ENCODE results near the gene FKBP1A. TPM values are rescaled to one million over a fixed set of nuclear protein-coding genes. Genes with fewer than 3 reads are reported as not detected.

FKBP1A gene
- total and polyA plus RNA-seq, 10 of the 15 experiments (the other 5 are each of a cell fraction or from before 2014, with no cell fraction given), result 103 to 687 (median 254) TPM

DNA sequence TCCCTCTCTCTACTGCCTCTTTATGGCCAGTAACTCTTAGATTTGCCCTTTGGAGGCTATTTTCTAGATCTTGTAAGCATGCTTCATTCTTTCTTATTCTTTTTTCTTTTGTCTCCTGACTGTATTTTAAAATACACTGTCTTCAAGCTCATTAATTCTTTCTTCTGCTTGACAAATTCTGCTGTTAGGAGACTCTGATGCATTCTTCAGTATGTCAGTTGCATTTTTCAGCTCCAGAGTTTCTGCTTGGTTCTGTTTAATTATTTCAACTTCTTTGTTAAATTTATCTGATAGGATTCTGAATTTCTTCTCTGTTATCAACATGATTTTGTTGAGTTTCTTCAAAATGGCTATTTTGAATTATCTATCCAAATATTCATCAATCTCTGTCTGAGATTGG lies 38.9 kb downstream of the FKBP1A start:
- no TSS peak for BruUV-seq (replicated peaks)
- TF ChIP-seq JUNB (IDR thresholded peaks at IDR 0.05), result no peak
- TF ChIP-seq, protein P1, sequence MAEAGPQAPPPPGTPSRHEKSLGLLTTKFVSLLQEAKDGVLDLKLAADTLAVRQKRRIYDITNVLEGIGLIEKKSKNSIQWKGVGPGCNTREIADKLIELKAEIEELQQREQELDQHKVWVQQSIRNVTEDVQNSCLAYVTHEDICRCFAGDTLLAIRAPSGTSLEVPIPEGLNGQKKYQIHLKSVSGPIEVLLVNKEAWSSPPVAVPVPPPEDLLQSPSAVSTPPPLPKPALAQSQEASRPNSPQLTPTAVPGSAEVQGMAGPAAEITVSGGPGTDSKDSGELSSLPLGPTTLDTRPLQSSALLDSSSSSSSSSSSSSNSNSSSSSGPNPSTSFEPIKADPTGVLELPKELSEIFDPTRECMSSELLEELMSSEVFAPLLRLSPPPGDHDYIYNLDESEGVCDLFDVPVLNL (IDR thresholded peaks at IDR 0.05; ENCODE audit: low read depth, low read length), result no peak
- TF ChIP-seq, protein P2, sequence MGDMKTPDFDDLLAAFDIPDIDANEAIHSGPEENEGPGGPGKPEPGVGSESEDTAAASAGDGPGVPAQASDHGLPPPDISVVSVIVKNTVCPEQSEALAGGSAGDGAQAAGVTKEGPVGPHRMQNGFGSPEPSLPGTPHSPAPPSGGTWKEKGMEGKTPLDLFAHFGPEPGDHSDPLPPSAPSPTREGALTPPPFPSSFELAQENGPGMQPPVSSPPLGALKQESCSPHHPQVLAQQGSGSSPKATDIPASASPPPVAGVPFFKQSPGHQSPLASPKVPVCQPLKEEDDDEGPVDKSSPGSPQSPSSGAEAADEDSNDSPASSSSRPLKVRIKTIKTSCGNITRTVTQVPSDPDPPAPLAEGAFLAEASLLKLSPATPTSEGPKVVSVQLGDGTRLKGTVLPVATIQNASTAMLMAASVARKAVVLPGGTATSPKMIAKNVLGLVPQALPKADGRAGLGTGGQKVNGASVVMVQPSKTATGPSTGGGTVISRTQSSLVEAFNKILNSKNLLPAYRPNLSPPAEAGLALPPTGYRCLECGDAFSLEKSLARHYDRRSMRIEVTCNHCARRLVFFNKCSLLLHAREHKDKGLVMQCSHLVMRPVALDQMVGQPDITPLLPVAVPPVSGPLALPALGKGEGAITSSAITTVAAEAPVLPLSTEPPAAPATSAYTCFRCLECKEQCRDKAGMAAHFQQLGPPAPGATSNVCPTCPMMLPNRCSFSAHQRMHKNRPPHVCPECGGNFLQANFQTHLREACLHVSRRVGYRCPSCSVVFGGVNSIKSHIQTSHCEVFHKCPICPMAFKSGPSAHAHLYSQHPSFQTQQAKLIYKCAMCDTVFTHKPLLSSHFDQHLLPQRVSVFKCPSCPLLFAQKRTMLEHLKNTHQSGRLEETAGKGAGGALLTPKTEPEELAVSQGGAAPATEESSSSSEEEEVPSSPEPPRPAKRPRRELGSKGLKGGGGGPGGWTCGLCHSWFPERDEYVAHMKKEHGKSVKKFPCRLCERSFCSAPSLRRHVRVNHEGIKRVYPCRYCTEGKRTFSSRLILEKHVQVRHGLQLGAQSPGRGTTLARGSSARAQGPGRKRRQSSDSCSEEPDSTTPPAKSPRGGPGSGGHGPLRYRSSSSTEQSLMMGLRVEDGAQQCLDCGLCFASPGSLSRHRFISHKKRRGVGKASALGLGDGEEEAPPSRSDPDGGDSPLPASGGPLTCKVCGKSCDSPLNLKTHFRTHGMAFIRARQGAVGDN (IDR thresholded peaks at IDR 0.05), result no peak
- TF ChIP-seq ASH2L (IDR thresholded peaks at IDR 0.05; ENCODE audit: borderline replicate concordance, low read depth), result no peak
- no peak for TF ChIP-seq FOXK2 (IDR thresholded peaks at IDR 0.05)
- TF ChIP-seq, protein P3, sequence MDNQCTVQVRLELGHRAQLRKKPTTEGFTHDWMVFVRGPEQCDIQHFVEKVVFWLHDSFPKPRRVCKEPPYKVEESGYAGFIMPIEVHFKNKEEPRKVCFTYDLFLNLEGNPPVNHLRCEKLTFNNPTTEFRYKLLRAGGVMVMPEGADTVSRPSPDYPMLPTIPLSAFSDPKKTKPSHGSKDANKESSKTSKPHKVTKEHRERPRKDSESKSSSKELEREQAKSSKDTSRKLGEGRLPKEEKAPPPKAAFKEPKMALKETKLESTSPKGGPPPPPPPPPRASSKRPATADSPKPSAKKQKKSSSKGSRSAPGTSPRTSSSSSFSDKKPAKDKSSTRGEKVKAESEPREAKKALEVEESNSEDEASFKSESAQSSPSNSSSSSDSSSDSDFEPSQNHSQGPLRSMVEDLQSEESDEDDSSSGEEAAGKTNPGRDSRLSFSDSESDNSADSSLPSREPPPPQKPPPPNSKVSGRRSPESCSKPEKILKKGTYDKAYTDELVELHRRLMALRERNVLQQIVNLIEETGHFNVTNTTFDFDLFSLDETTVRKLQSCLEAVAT (IDR thresholded peaks at IDR 0.05), result no peak
- TF ChIP-seq HDAC2 (IDR thresholded peaks at IDR 0.05), result no peak
- FAIRE-seq, result no peak
- no peak overlapping the region for H2AFZ ChIP-seq (ENCODE audit: control insufficient read depth, low read depth, low read length)
- no peak overlapping the region for H3K27ac ChIP-seq (ENCODE audit: control insufficient read depth, insufficient read depth)
- H3K9me3 ChIP-seq (replicated peaks; ENCODE audit: control insufficient read depth, insufficient read depth, low read length), result peaks cover 5% of the 10 kb centered on the region; the same call in 1 of the 3 replicates
- in situ Hi-C loops (cut with MboI), result no loop called here
- intact Hi-C loops (cut with micrococcal nuclease; ENCODE audit: unreplicated experiment), result no loop called here
- no peaks in the 10 kb centered on the region for H4K20me1 ChIP-seq (ENCODE audit: control insufficient read depth, insufficient read depth)
- H3K27me3 ChIP-seq (replicated peaks in 1 of 2; ENCODE audit: control insufficient read depth in 2 of 2, insufficient read depth in 2 of 2, low read length in 1 of 2), result no peaks in the 10 kb centered on the region
- H3K36me3 ChIP-seq (ENCODE audit: control insufficient read depth in 2 of 2, insufficient read depth in 2 of 2, low read length in 1 of 2), result peaks cover 7 to 21% of the 10 kb centered on the region in 2 experiments
- DNase-seq (ENCODE audit: low read depth, low spot score), result no peak
- RAD21 ChIA-PET (ENCODE audit: unreplicated experiment), result no interaction called here
- CTCF ChIA-PET, result interaction anchor here (1.2 to 1.5 kb wide), 2 partner anchors 8 to 9 kb away, joined by 3 read pairs; no protein-coding TSS in a partner anchor
- no peak overlapping the region for H3K9ac ChIP-seq (ENCODE audit: control insufficient read depth, insufficient read depth, low read length)
- H3K4me2 ChIP-seq (ENCODE audit: control insufficient read depth, insufficient read depth), result no peak overlapping the region
- POLR2A ChIA-PET, result no interaction called here
- H3K79me2 ChIP-seq (ENCODE audit: control insufficient read depth, insufficient read depth, low read length), result peaks cover 4% of the 10 kb centered on the region
- no peak for ATAC-seq
- SMC1A ChIA-PET (ENCODE audit: uncharacterized antibody, unreplicated experiment), result no interaction called here
- peaks cover 11% of the 10 kb centered on the region for H3K4me1 ChIP-seq (ENCODE audit: control insufficient read depth, insufficient read depth, low read length)
- H3K4me3 ChIP-seq, result no peak overlapping the region

Measured in GM12878 (cell line).